GM18508 (cell line): ENCODE measurements around the gene NOP9.

Experiments used
- ATAC-seq: cut with Tn5 transposase; IDR thresholded peaks from one replicate; pipeline ENCODE4 v1.9.1; 2021; ENCODE audit warnings: moderate number of reproducible peaks; ENCODE audit not compliant: insufficient read depth, unreplicated experiment

NOP9 gene

DNA sequence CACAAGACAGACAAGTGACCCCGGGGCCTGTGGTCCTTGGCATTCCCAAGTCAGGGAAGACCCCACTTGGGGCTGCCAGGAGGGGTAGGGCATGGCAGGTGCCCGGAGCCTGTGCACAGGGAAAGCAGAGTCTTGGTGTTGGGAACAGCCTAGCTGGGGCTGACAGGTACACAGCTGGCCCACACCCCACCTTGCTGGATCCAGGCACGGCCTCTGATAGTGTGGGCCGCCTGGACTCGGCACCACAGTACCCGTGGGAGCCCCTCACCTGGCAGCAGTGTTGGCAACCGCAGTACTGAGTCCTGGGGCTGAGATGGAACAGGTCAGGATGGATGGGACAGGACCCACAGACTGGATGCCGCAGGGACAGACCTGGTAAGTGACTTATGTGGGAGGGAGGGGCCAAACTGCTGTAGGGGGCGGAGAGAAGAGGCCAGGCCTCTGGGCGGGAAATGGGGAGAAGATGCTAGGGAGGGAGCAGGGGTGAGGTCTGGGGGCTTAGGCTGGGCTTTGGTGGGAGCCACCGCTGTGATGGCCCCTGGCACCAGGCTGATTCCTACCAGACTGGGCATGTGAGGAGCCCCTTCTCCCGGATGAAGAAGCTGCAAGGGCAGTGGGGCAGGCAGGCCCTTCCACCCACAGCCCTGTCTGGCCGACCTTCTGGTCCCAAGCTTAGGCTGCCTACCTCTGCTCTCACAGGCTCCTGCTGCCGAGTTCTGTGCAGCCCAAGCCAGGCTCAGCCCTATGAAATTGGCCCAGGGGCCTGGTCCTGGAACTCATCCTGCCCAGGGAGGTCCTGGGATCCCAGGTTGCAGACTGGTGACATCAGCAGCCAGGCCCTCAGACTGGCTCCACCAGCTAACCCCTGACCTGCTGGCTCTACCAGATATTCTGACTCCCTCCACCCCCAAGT, 36.6 kb upstream of the NOP9 start, which contains the start of gene TGM1:
Gene TGM1, minus strand, starts transcription at position 357 of the 913 bp plus-strand sequence. CDS start 825 bp downstream, outside the sequence.
- ATAC-seq = no peak

DNA sequence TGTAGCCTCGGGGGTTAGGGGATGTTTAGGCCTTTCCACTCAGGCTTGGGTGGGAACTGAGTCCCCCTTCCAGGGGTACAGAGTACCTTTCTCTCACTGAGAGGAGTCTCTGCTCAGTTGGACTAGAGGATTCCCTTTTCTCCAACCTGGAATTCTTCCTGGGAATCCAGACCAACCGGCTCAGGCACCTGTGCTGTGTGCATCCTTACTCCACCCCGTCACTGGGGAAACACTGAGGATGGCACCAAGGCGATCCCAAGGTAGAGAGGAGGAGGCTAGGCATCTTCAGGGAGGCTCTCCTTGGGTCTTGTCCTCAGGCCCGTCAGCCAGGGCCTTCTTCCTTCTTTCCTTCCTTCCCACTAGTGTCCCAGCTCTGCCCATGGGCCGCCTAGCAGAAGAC, 35.8 kb upstream of the NOP9 start:
- ATAC-seq = no peak

DNA sequence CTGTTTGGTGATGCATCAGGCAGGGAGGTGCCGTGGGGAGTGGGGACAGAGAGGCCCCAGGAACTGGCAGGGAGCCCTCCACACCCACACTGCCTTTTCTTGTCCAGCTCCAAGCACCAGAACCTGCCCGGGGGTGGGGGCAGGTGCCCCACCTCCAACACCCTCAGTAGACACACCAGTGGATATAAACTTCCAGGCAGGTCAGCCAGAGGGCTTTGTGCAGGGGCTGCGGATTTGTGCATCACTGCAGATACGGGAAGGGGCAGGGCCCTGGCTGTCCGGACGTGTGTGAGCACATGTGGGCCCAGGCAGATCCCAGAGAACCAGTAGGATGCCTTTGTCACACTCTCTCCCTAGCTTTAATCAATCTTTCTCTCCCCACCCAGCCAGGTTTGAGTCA, 35.4 kb upstream of the NOP9 start:
- no peak for ATAC-seq

- ATAC-seq = no peak
Observed at GRCh38 chr14:24266344-24267244, 33.1 kb upstream of the NOP9 start.

- no peak for ATAC-seq
Observed at GRCh38 chr14:24267516-24267915, 32.1 kb upstream of the NOP9 start.

- ATAC-seq = no peak
Observed at GRCh38 chr14:24268225-24268624, 31.4 kb upstream of the NOP9 start.

GRCh38 chr14:24269368-24269767, 30.3 kb upstream of the NOP9 start:
- ATAC-seq = no peak

- ATAC-seq = no peak
Observed at GRCh38 chr14:24269910-24270536, 29.6 kb upstream of the NOP9 start.

DNA sequence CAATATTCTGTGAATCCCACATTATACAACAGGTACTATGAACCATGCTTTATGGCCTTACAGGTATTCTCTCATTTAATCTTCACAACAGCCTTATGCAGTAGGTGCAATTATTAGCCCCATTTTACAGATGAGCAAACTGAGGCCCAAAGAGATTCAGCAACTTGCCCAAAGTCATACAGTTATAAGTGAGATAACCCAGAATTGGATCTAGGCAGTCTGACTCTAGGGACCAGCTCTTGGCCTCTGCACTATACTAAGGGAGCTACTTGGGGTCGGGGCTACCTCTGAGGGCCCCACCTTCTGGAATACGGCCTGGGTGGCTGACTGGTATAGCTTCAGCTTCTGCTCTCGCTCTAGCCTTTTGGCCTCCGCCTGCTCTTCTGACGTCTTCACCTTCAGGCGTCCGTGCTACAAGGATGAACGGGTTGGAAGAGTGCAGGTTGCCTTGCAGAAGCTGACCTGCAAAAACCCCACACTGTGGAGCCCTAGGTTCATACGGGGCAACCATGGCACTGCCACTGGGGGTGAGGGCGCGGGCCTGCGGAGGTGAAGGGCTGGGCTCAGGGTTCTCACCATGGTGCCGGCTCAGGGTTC, 29.0 kb upstream of the NOP9 start:
- no peak for ATAC-seq

- ATAC-seq = peak; percentile 39
Observed at GRCh38 chr14:24271134-24271833, 28.4 kb upstream of the NOP9 start, which contains the start of gene RABGGTA. Gene RABGGTA, minus strand, starts transcription at chr14:24271597. Its CDS starts 482 bp downstream, at chr14:24271115.

DNA sequence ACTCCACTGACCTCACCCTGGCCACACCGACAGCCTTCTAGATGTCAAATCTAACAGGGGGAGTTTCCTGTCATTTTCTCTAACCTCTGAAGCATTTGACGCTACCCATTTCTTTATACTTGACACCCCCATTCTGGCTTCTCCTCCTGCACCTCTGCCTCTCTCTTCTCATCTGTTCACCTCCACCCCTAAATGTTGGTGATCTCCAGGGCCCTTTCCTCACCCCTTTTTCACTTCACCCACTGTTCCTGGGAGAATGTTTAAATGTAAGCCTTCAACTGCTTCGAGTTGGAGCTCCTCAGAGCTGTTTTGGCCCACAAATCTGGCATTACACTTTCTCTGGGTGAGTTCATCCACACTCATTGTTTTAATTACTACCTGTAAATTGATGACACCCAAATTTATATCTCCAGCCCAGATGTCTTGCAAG, 27.8 kb upstream of the NOP9 start:
- ATAC-seq = no peak

DNA sequence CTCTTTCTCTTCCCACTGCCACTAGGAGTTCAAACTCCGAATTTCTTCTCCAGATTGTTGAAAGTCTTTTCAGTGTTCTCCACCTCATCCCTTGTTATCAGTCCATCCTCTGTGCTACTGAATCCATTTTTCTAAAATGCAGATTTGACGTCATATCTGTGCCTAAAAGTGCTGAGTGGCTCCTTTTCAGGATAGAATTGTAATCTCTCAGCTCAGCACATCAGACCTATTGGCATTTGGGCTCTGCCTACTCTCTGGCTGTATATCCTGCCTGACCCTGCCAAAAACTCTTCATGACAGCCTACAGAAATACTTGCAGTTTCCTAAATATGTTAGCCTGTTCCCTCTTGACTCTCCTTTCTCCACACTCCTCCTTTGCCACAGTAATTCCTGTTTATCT, 27.2 kb upstream of the NOP9 start:
- ATAC-seq = no peak

DNA sequence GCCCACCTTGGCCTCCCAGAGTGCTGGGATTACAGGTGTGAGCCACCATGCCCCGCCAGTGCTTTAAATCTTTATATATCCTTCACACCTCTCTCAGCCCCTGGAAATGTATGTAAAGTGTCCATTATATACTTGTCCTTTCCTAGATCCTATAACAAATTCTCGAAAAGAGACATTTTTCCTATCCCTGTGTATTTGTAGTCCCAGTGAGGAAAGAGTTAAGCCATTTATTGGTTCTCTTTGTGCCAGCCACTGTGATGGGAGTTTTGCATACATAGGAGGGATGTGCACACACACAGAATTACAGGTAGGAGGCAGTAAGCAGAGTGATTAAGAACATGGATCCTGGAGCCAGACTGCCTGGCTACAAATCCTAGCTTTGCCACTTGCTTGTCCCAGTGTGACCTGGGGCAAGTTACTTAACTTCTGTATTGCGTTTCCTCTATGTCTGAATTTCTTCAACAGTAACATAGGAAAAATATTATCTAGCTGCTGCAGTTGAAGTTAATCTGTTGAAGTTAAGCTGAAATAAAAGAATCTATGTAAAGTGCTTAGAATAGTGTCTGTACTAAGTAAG, 26.1 kb upstream of the NOP9 start:
- no peak for ATAC-seq

DNA sequence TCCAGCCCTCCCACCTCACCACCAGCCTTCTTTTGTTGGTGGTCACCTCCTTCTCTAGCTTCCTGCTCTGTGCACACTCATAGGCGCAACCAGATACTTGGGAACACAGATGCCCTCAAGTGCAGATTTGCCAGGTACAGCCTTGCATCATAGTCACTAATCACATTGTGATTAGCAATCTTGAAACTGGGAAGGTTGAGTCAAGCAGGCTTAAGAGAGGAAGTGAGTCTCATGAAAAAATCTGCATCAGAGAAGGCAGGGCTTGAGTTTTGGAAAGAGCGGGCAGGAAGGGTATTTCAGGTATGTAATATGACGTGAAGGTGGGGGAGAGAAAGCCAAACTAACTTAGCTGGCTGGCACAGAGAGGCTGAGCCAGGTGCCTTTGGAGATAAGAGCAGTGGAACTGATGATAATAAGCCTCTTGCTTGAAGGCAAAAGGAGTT, 25.5 kb upstream of the NOP9 start:
- peak; percentile 47 for ATAC-seq

- ATAC-seq = no peak
Observed at GRCh38 chr14:24277071-24277470, 22.6 kb upstream of the NOP9 start.

DNA sequence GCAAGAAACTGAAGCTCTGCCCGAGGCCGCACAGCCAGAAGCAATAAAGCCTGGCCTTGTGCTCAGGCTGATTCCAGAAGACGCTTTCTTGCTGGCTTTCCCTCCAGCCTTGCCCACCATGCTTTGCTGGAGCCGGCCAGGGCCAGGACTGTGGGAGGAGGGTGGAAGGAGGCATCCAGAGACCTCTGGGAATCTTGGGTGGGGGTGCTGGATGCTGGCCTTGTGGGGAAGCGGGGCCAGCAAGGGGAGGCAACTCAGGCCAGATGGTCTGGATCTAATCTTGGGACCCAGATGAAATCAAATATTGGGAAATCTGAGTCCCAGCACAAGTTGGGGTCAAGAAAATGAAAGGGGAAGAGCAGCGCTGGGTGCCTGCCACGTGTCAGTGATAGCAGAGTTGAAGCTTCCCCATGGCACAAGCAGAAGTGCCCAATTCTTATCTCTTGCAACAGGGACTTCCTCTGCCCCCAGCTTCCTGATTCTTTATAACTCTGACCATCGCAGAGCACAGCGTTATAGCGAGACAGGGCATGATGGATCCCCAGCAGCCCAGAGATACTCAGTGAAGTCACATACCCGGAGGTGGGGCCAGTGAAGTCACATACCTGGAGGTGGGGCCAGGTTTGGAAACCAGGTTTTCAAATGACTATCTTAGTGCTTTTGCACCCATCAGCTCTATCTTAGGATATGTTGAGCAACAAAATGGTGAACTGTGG, 21.9 kb upstream of the NOP9 start:
- ATAC-seq = no peak

GRCh38 chr14:24278424-24278823, 21.2 kb upstream of the NOP9 start:
- ATAC-seq = no peak
